Keratinocyte (primary cell): ENCODE results near the gene GAD1. TPM values are rescaled to one million over a fixed set of nuclear protein-coding genes. Genes with fewer than 3 reads are reported as not detected.

Experiments used
- DNase-seq: peaks from one replicate; pipeline ENCODE4 v3.0.0-alpha.2; 2011; ENCODE audit warnings: low read depth, missing footprints, low spot score
- FAIRE-seq: peaks from 2 replicates; lab custom pipeline; 2011; peaks lifted over from hg19 to GRCh38; lab: Jason Lieb, UNC
- H2AFZ ChIP-seq: 2 replicates; pipeline ENCODE4 v1.6.0; 2012; ENCODE audit warnings: low read length, control low read depth, inconsistent platforms; ENCODE audit not compliant: control insufficient read depth
- H3K27ac ChIP-seq: 2 replicates; pipeline ENCODE4 v1.5.1; 2011; ENCODE audit warnings: low read length; ENCODE audit not compliant: control insufficient read depth, insufficient read depth
- H3K27me3 ChIP-seq: 3 replicates; pipeline ENCODE4 v1.6.0; 2011; ENCODE audit warnings: low read length; ENCODE audit not compliant: control insufficient read depth, insufficient read depth; ENCODE audit errors: extremely low read depth
- H3K36me3 ChIP-seq, 2 experiments: 2 replicates in 1 of 2; 3 replicates in 1 of 2; pipeline ENCODE4 v1.5.1; 2011; ENCODE audit warnings: low read length in 2 of 2, mild to moderate bottlenecking in 1 of 2; ENCODE audit not compliant: control insufficient read depth in 2 of 2, insufficient read depth in 2 of 2; ENCODE audit errors: extremely low read depth in 1 of 2
- H3K4me1 ChIP-seq: 3 replicates; pipeline ENCODE4 v1.5.1; 2011; ENCODE audit warnings: low read length; ENCODE audit not compliant: control insufficient read depth, insufficient read depth; ENCODE audit errors: extremely low read depth
- H3K4me2 ChIP-seq: 3 replicates; pipeline ENCODE4 v1.6.0; 2011; ENCODE audit warnings: low read depth, low read length; ENCODE audit not compliant: control insufficient read depth, insufficient read depth; ENCODE audit errors: extremely low read depth
- H3K4me3 ChIP-seq, 3 experiments: fragments of 200-600 bp in 1 of 3; sonication (generic) in 1 of 3; 2 replicates in 2 of 3; 3 replicates in 1 of 3; pipeline ENCODE4 v1.5.1; 2011 to 2016; ENCODE audit warnings: low read length in 3 of 3, mild to moderate bottlenecking in 3 of 3, control low read depth in 2 of 3, inconsistent platforms in 1 of 3, low read depth in 1 of 3, mixed read lengths in 1 of 3, mixed run types in 1 of 3, moderate library complexity in 1 of 3; ENCODE audit not compliant: control insufficient read depth in 2 of 3, insufficient read depth in 2 of 3; ENCODE audit errors: extremely low read depth in 1 of 3
- H3K79me2 ChIP-seq: 2 replicates; pipeline ENCODE4 v1.6.0; 2012; ENCODE audit warnings: low read length; ENCODE audit not compliant: control insufficient read depth, insufficient read depth
- H3K9ac ChIP-seq: 3 replicates; pipeline ENCODE4 v1.6.0; 2011; ENCODE audit warnings: low read length; ENCODE audit not compliant: control insufficient read depth, insufficient read depth; ENCODE audit errors: extremely low read depth
- H3K9me1 ChIP-seq: 3 replicates; pipeline ENCODE4 v1.6.0; 2011; ENCODE audit warnings: low read length; ENCODE audit not compliant: control insufficient read depth, insufficient read depth; ENCODE audit errors: extremely low read depth
- H3K9me3 ChIP-seq: 2 replicates; pipeline ENCODE4 v1.5.1; 2012; ENCODE audit warnings: low read depth, low read length; ENCODE audit not compliant: control insufficient read depth
- H4K20me1 ChIP-seq: 3 replicates; pipeline ENCODE4 v1.6.0; 2011; ENCODE audit warnings: low read length; ENCODE audit not compliant: control insufficient read depth, insufficient read depth; ENCODE audit errors: extremely low read depth
- CTCF ChIP-seq, 3 experiments: IDR thresholded peaks in 1 of 3; conservative IDR thresholded peaks in 1 of 3; optimal IDR thresholded peaks in 1 of 3; 2 replicates in 2 of 3; 3 replicates in 1 of 3; pipeline versions ENCODE3 to v1.5.1; 2011; ENCODE audit warnings: low read length in 3 of 3, mild to moderate bottlenecking in 3 of 3, moderate library complexity in 2 of 3, control low read depth in 1 of 3, inconsistent platforms in 1 of 3; ENCODE audit not compliant: insufficient read depth in 2 of 3; ENCODE audit errors: extremely low read depth in 1 of 3
- EZH2 ChIP-seq: IDR thresholded peaks from one replicate; pipeline ENCODE4 v1.6.1; 2012; ENCODE audit warnings: inconsistent platforms, mild to moderate bottlenecking, low read length, moderate library complexity
- dilution Hi-C: fragments of 300-500 bp; cut with MboI; formaldehyde crosslinking; loops from one replicate; pipeline ENCODE4 v1.7.0; 2020; ENCODE audit warnings: low sequenced_read_pairs; ENCODE audit not compliant: extremely low pct_ligation_motif_present
- polyA plus RNA-seq, 5 experiments: library from polyadenylated mRNA; depleted of rRNA in 3 of 5; stranded (reverse) in 3 of 5; stranded (forward) in 1 of 5; unstranded in 1 of 5; fragments of >200 nt; gene quantifications; 1 replicate in 1 of 5; 2 replicates in 3 of 5; 3 replicates in 1 of 5; pipeline versions ENCODE4 v1.2.1 to v1.2.3, GENCODE V29; 2011 to 2012; ENCODE audit warnings: missing spikeins in 2 of 5, low read depth in 1 of 5, low replicate concordance in 1 of 5

The GAD1 gene
- polyA plus RNA-seq, 1 donor (not counting 4 experiments of a cell fraction or from before 2014, with no cell fraction given): 5.9 TPM

- Histone ChIP-seq H3K4me3 (no peak overlapping the region), H3K79me2 (no peaks in the 10 kb centered on the region), H3K9me1 (no peaks in the 10 kb centered on the region), H3K4me1 (no peaks in the 10 kb centered on the region), H4K20me1 (no peaks in the 10 kb centered on the region), H2AFZ (no peak overlapping the region), H3K9ac (no peak overlapping the region), H3K9me3 (no peaks in the 10 kb centered on the region), H3K27ac (no peak overlapping the region), H3K4me2 (no peak overlapping the region), H3K36me3 (no peaks in the 10 kb centered on the region), H3K27me3 (no peaks in the 10 kb centered on the region)
- dilution Hi-C loops: no loop called here
- TF ChIP-seq CTCF (optimal IDR thresholded peaks at IDR 0.05 in 1 of 3, IDR thresholded peaks at IDR 0.05 in 1 of 3, conservative IDR thresholded peaks at IDR 0.05 in 1 of 3; ENCODE audit: extremely low read depth in 1 of 3, insufficient read depth in 2 of 3, low read length in 3 of 3) (no peak), EZH2 (no peak)
- no peak for DNase-seq
- FAIRE-seq: no peak
Observed at GRCh38 chr2:170863087-170863486, 46.4 kb downstream of the GAD1 start.

- Histone ChIP-seq H3K27me3 (no peaks in the 10 kb centered on the region), H3K9me1 (no peaks in the 10 kb centered on the region), H4K20me1 (no peaks in the 10 kb centered on the region), H3K9ac (no peak overlapping the region), H3K4me3 (no peak overlapping the region), H3K4me2 (no peak overlapping the region), H2AFZ (no peak overlapping the region), H3K79me2 (no peaks in the 10 kb centered on the region), H3K4me1 (peaks cover 14% of the 10 kb centered on the region), H3K36me3 (no peaks in the 10 kb centered on the region), H3K27ac (no peak overlapping the region), H3K9me3 (no peaks in the 10 kb centered on the region)
- FAIRE-seq (no peak), DNase-seq (no peak)
- dilution Hi-C loops: no loop called here
- no peak for TF ChIP-seq CTCF (optimal IDR thresholded peaks at IDR 0.05 in 1 of 3, IDR thresholded peaks at IDR 0.05 in 1 of 3, conservative IDR thresholded peaks at IDR 0.05 in 1 of 3; ENCODE audit: extremely low read depth in 1 of 3, insufficient read depth in 2 of 3, low read length in 3 of 3)
Observed at GRCh38 chr2:170869036-170869435, 52.3 kb downstream of the GAD1 start.
